HepG2 (cell line): ENCODE results near the gene TSHZ2. TPM values are rescaled to one million over a fixed set of nuclear protein-coding genes. Genes with fewer than 3 reads are reported as not detected.

ENCODE experiments used
- ATAC-seq: fragments of 200-7000 bp; cut with Tn5 transposase; 3 replicates; pipeline ENCODE4 v1.9.1; 2020; ENCODE audit warnings: mild to moderate bottlenecking, moderate library complexity
- BruUV-seq: library from RNA; stranded (reverse); fragments of 400-500 nt; replicated peaks from 2 replicates; lab custom pipeline; 2021; lab: Mats Ljungman, UMichigan
- CTCF ChIA-PET: fragments of 300-600 bp; formaldehyde crosslinking; extraction: SDS; loops from one replicate; lab custom pipeline; 2021; ENCODE audit warnings: low total read pairs, inconsistent platforms, low intra/inter-chr PET ratio; lab: Yijun Ruan, JAX
- POLR2A ChIA-PET: fragments of 350-600 bp; sonication (Branson Sonifier 250); formaldehyde crosslinking; loops from one replicate; lab custom pipeline; 2020; ENCODE audit warnings: antibody characterized with exemption, inconsistent platforms; lab: Yijun Ruan, JAX
- DNase-seq: peaks from one replicate; pipeline ENCODE4 v3.0.0-alpha.2; 2015; ENCODE audit warnings: low spot score
- FAIRE-seq: peaks from 3 replicates; lab custom pipeline; 2011; peaks lifted over from hg19 to GRCh38; lab: Jason Lieb, UNC
- H2AFZ ChIP-seq: one replicate; pipeline ENCODE4 v1.6.1; 2011; ENCODE audit warnings: low read length, inconsistent platforms
- H3K27ac ChIP-seq: fragments of 300-600 bp; 3 replicates; pipeline ENCODE4 v1.8.0; 2011; ENCODE audit warnings: mixed run types, mild to moderate bottlenecking, mixed read lengths, low read length, inconsistent platforms; ENCODE audit not compliant: insufficient read depth; ENCODE audit errors: extremely low read length
- H3K27me3 ChIP-seq, 2 experiments: fragments of 200-600 bp in 1 of 2; 2 replicates in 1 of 2; 3 replicates in 1 of 2; pipeline versions ENCODE4 v1.6.0 to v1.8.0; 2011; ENCODE audit warnings: low read length in 2 of 2, mild to moderate bottlenecking in 2 of 2, moderate library complexity in 2 of 2, inconsistent platforms in 1 of 2; ENCODE audit not compliant: insufficient read depth in 2 of 2, control insufficient read depth in 1 of 2
- H3K36me3 ChIP-seq, 2 experiments: fragments of 200-600 bp in 1 of 2; replicated peaks in 1 of 2; 2 replicates in 1 of 2; 3 replicates in 1 of 2; pipeline versions ENCODE4 v1.5.1 to v1.8.0; 2011; ENCODE audit warnings: low read length in 2 of 2, inconsistent platforms in 1 of 2; ENCODE audit not compliant: insufficient read depth in 2 of 2, control insufficient read depth in 1 of 2
- H3K4me1 ChIP-seq: 2 replicates; pipeline ENCODE4 v1.5.1; 2012; ENCODE audit warnings: low read length, inconsistent platforms; ENCODE audit not compliant: insufficient read depth
- H3K4me2 ChIP-seq: 2 replicates; pipeline ENCODE4 v1.6.0; 2011; ENCODE audit warnings: low read depth, low read length, inconsistent platforms
- H3K4me3 ChIP-seq, 3 experiments: fragments of 200-600 bp in 1 of 3; sonication (generic), shearing (Covaris generic) in 1 of 3; replicated peaks in 1 of 3; 2 replicates each; pipeline ENCODE4 v1.5.1; 2011 to 2016; ENCODE audit warnings: low read length in 3 of 3, inconsistent platforms in 2 of 3, low read depth in 2 of 3, mild to moderate bottlenecking in 2 of 3, control low read depth in 1 of 3, mixed read lengths in 1 of 3; ENCODE audit not compliant: insufficient read depth in 1 of 3
- H3K79me2 ChIP-seq: one replicate; pipeline ENCODE4 v1.6.1; 2011; ENCODE audit warnings: low read length, inconsistent platforms; ENCODE audit not compliant: insufficient read depth
- H3K9ac ChIP-seq: 2 replicates; pipeline ENCODE4 v1.6.0; 2011; ENCODE audit warnings: mild to moderate bottlenecking, low read depth, low read length, inconsistent platforms; ENCODE audit not compliant: insufficient read depth
- H3K9me3 ChIP-seq: 2 replicates; pipeline ENCODE4 v1.5.1; 2012; ENCODE audit warnings: mild to moderate bottlenecking, low read length
- H4K20me1 ChIP-seq: 2 replicates; pipeline ENCODE4 v1.6.0; 2011; ENCODE audit warnings: inconsistent platforms, mild to moderate bottlenecking, low read length, moderate library complexity; ENCODE audit not compliant: insufficient read depth
- ARNT ChIP-seq: fragments of 450-650 bp; IDR thresholded peaks from 2 replicates; pipeline ENCODE4 v1.6.1; 2017
- ARNT2 ChIP-seq: sonication (generic); formaldehyde crosslinking; IDR thresholded peaks from 2 replicates; pipeline ENCODE4 v1.8.0; 2022; ENCODE audit warnings: mild to moderate bottlenecking, low read depth, missing genetic modification reagents, moderate library complexity
- ESRRA ChIP-seq: sonication (generic); formaldehyde crosslinking; IDR thresholded peaks from 2 replicates; pipeline ENCODE4 v1.5.1; 2020; ENCODE audit warnings: mild to moderate bottlenecking, low read depth, missing genetic modification reagents
- HNRNPH1 ChIP-seq: fragments of 200-400 bp; formaldehyde crosslinking; optimal IDR thresholded peaks from 2 replicates; pipeline ENCODE3; 2017; ENCODE audit warnings: mild to moderate bottlenecking, low read depth, low read length
- RXRA ChIP-seq: sonication (generic); formaldehyde crosslinking; IDR thresholded peaks from 2 replicates; pipeline ENCODE4 v1.5.1; 2020; ENCODE audit warnings: missing genetic modification reagents
- SMAD3 ChIP-seq: sonication (generic); formaldehyde crosslinking; IDR thresholded peaks from 2 replicates; pipeline ENCODE4 v1.4.0; 2020; ENCODE audit warnings: missing genetic modification reagents
- ZBTB1 ChIP-seq: sonication (generic); formaldehyde crosslinking; IDR thresholded peaks from 2 replicates; pipeline ENCODE4 v1.4.0; 2020; ENCODE audit warnings: missing genetic modification reagents, borderline replicate concordance
- ZNF569 ChIP-seq: sonication (generic); formaldehyde crosslinking; IDR thresholded peaks from 2 replicates; pipeline ENCODE4 v1.5.0; 2020; ENCODE audit warnings: mild to moderate bottlenecking, missing genetic modification reagents, moderate library complexity, borderline replicate concordance
- ZSCAN31 ChIP-seq: sonication (generic); formaldehyde crosslinking; IDR thresholded peaks from 2 replicates; pipeline ENCODE4 v1.5.0; 2020; ENCODE audit warnings: low read depth, mild to moderate bottlenecking, missing genetic modification reagents
- ZZZ3 ChIP-seq: sonication (generic); formaldehyde crosslinking; IDR thresholded peaks from 2 replicates; pipeline ENCODE4 v1.4.0; 2020; ENCODE audit warnings: missing genetic modification reagents, mild to moderate bottlenecking, borderline replicate concordance
- WGBS: methylation state at CpG from one replicate; pipeline ENCODE4 v1.1.6; 2017; ENCODE audit warnings: low lambda C conversion rate; 5-methylcytosine and 5-hydroxymethylcytosine counted together
- in situ Hi-C: cut with HindIII; loops from 2 replicates; pipeline ENCODE4 v1.10.0; 2017; ENCODE audit warnings: low pct_unique_long_range_greater_than_20kb; ENCODE audit not compliant: extremely low pct_ligation_motif_present
- intact Hi-C: fragments of 100-400 bp; cut with micrococcal nuclease; formaldehyde crosslinking; loops from one replicate; pipeline ENCODE4 v1.10.0; 2022; ENCODE audit not compliant: unreplicated experiment
- polyA plus RNA-seq, 8 experiments: library from polyadenylated mRNA; depleted of rRNA in 3 of 8; stranded (reverse) in 7 of 8; unstranded in 1 of 8; fragments of >200 nt; fragmentation: Illumina TruSeq in 4 of 8; extraction: Trizol in 4 of 8; gene quantifications; 2 replicates each; pipeline versions ENCODE4 v1.2.1 to v1.2.3, GENCODE V29; 2011 to 2016; ENCODE audit warnings: low read depth in 4 of 8, missing spikeins in 1 of 8, mixed read lengths in 1 of 8; ENCODE audit not compliant: insufficient read depth in 1 of 8
- total RNA-seq, 5 experiments: library from RNA; depleted of rRNA; stranded (reverse); fragments of >200 nt; fragmentation: Illumina TruSeq; extraction: Trizol; gene quantifications; 2 replicates each; pipeline ENCODE4 v1.2.3, GENCODE V29; 2016; ENCODE audit warnings: low read depth in 1 of 5
- TF ChIP-seq, protein P1 (sequence below): sonication (generic); formaldehyde crosslinking; IDR thresholded peaks from 2 replicates; pipeline ENCODE4 v1.4.0; 2020; ENCODE audit warnings: missing genetic modification reagents
- TF ChIP-seq, protein P2 (sequence below): sonication (generic); formaldehyde crosslinking; IDR thresholded peaks from 2 replicates; pipeline ENCODE4 v1.4.0; 2020; ENCODE audit warnings: mild to moderate bottlenecking, missing genetic modification reagents
- TF ChIP-seq, protein P3 (sequence below): IDR thresholded peaks from 2 replicates; pipeline ENCODE4 v1.6.1; 2016; ENCODE audit warnings: missing genetic modification reagents, missing compliant biosample characterization

TSHZ2 gene
- total and polyA plus RNA-seq, 2 of the 13 experiments (the other 11 are each of a cell fraction or from before 2014, with no cell fraction given): 0.01 TPM; not detected in 1

DNA sequence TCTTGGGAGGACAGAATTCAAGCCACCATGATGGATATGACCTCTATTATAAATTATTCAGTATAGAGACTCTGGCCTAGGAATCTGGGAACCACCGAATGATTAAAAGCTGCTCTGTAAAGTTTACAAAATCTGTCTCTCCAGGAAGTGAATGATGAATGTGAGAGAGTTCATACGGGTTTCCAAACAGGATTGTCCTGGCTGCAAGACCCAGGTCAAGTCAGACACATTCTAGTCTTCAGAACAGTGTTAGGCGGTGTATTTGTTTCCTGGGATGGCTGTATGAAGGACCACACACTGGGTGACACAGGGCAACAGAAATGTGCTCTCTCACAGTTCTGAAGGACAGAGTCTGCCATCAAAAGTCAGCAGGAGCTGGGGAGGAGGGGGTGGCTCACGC, 399.1 kb downstream of the TSHZ2 start:
- CTCF ChIA-PET: no interaction called here
- H3K4me1 ChIP-seq: peaks cover 9% of the 10 kb centered on the region
- H3K36me3 ChIP-seq: no peaks in the 10 kb centered on the region
- BruUV-seq: no TSS peak
- ATAC-seq: no peak
- no peak overlapping the region for H3K9ac ChIP-seq
- no peak for FAIRE-seq
- no peak for TF ChIP-seq ZNF569 (CRISPR knock-in tag)
- TF ChIP-seq, protein P1, sequence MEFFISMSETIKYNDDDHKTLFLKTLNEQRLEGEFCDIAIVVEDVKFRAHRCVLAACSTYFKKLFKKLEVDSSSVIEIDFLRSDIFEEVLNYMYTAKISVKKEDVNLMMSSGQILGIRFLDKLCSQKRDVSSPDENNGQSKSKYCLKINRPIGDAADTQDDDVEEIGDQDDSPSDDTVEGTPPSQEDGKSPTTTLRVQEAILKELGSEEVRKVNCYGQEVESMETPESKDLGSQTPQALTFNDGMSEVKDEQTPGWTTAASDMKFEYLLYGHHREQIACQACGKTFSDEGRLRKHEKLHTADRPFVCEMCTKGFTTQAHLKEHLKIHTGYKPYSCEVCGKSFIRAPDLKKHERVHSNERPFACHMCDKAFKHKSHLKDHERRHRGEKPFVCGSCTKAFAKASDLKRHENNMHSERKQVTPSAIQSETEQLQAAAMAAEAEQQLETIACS (CRISPR knock-in tag): no peak
- TF ChIP-seq ARNT2: no peak
- TF ChIP-seq, protein P2, sequence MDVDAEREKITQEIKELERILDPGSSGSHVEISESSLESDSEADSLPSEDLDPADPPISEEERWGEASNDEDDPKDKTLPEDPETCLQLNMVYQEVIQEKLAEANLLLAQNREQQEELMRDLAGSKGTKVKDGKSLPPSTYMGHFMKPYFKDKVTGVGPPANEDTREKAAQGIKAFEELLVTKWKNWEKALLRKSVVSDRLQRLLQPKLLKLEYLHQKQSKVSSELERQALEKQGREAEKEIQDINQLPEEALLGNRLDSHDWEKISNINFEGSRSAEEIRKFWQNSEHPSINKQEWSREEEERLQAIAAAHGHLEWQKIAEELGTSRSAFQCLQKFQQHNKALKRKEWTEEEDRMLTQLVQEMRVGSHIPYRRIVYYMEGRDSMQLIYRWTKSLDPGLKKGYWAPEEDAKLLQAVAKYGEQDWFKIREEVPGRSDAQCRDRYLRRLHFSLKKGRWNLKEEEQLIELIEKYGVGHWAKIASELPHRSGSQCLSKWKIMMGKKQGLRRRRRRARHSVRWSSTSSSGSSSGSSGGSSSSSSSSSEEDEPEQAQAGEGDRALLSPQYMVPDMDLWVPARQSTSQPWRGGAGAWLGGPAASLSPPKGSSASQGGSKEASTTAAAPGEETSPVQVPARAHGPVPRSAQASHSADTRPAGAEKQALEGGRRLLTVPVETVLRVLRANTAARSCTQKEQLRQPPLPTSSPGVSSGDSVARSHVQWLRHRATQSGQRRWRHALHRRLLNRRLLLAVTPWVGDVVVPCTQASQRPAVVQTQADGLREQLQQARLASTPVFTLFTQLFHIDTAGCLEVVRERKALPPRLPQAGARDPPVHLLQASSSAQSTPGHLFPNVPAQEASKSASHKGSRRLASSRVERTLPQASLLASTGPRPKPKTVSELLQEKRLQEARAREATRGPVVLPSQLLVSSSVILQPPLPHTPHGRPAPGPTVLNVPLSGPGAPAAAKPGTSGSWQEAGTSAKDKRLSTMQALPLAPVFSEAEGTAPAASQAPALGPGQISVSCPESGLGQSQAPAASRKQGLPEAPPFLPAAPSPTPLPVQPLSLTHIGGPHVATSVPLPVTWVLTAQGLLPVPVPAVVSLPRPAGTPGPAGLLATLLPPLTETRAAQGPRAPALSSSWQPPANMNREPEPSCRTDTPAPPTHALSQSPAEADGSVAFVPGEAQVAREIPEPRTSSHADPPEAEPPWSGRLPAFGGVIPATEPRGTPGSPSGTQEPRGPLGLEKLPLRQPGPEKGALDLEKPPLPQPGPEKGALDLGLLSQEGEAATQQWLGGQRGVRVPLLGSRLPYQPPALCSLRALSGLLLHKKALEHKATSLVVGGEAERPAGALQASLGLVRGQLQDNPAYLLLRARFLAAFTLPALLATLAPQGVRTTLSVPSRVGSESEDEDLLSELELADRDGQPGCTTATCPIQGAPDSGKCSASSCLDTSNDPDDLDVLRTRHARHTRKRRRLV (CRISPR knock-in tag): no peak
- TF ChIP-seq ZBTB1 (CRISPR knock-in tag): no peak
- no peak for TF ChIP-seq ZZZ3
- TF ChIP-seq ZSCAN31 (CRISPR knock-in tag): no peak
- TF ChIP-seq RXRA: no peak
- TF ChIP-seq ESRRA: no peak
- no peak for TF ChIP-seq ARNT
- TF ChIP-seq, protein P3, sequence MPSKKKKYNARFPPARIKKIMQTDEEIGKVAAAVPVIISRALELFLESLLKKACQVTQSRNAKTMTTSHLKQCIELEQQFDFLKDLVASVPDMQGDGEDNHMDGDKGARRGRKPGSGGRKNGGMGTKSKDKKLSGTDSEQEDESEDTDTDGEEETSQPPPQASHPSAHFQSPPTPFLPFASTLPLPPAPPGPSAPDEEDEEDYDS (CRISPR knock-in tag): no peak
- no peak for TF ChIP-seq HNRNPH1
- TF ChIP-seq SMAD3 (CRISPR knock-in tag): no peak
- no peaks in the 10 kb centered on the region for H3K9me3 ChIP-seq
- POLR2A ChIA-PET: no interaction called here
- H3K4me3 ChIP-seq: no peak overlapping the region
- no peaks in the 10 kb centered on the region for H4K20me1 ChIP-seq
- no peak for DNase-seq
- WGBS: 58% methylated on average over 4 of the region's 4 CpGs
- intact Hi-C loops (no loop called here), in situ Hi-C loops (no loop called here)
- no peaks in the 10 kb centered on the region for H3K79me2 ChIP-seq
- no peak overlapping the region for H3K27ac ChIP-seq
- H3K27me3 ChIP-seq: 0 out of 5 replicates have a peak, but pooled peaks cover 0 to 5% of the 10 kb centered on the region in 2 experiments
- no peak overlapping the region for H3K4me2 ChIP-seq
- no peak overlapping the region for H2AFZ ChIP-seq
